HepG2 (cell line): Measurements from ENCODE around the gene TMEM80. TPM values are rescaled to one million over a fixed set of nuclear protein-coding genes. Genes with fewer than 3 reads are reported as not detected.

Source experiments
- CEBPG ChIP-seq: IDR thresholded peaks from 2 replicates; pipeline ENCODE4 v1.6.1; 2016
- DMTF1 ChIP-seq: sonication (generic); formaldehyde crosslinking; IDR thresholded peaks from 2 replicates; pipeline ENCODE4 v1.4.0; 2020; ENCODE audit warnings: mild to moderate bottlenecking, missing genetic modification reagents
- IRF1 ChIP-seq: sonication (generic); formaldehyde crosslinking; IDR thresholded peaks from 2 replicates; pipeline ENCODE4 v1.4.0; 2020; ENCODE audit warnings: low read depth, mild to moderate bottlenecking, missing genetic modification reagents
- PCBP1 ChIP-seq: fragments of 200-400 bp; formaldehyde crosslinking; IDR thresholded peaks from 2 replicates; pipeline ENCODE4 v1.6.1; 2017; ENCODE audit warnings: mild to moderate bottlenecking, low read depth, low read length, borderline replicate concordance
- SNAPC2 ChIP-seq: sonication (generic); formaldehyde crosslinking; IDR thresholded peaks from 2 replicates; pipeline ENCODE4 v1.8.1; 2022; ENCODE audit warnings: mild to moderate bottlenecking, missing genetic modification reagents
- ZFP36L1 ChIP-seq: sonication (generic); formaldehyde crosslinking; IDR thresholded peaks from 2 replicates; pipeline ENCODE4 v1.8.0; 2022; ENCODE audit warnings: mild to moderate bottlenecking, missing genetic modification reagents, moderate library complexity
- ZSCAN20 ChIP-seq: sonication (generic); formaldehyde crosslinking; IDR thresholded peaks from 2 replicates; pipeline ENCODE4 v1.4.0; 2020; ENCODE audit warnings: missing genetic modification reagents, mild to moderate bottlenecking, borderline replicate concordance
- polyA plus RNA-seq, 8 experiments: library from polyadenylated mRNA; depleted of rRNA in 3 of 8; stranded (reverse) in 7 of 8; unstranded in 1 of 8; fragments of >200 nt; fragmentation: Illumina TruSeq in 4 of 8; extraction: Trizol in 4 of 8; gene quantifications; 2 replicates each; pipeline versions ENCODE4 v1.2.1 to v1.2.3, GENCODE V29; 2011 to 2016; ENCODE audit warnings: low read depth in 4 of 8, missing spikeins in 1 of 8, mixed read lengths in 1 of 8; ENCODE audit not compliant: insufficient read depth in 1 of 8
- total RNA-seq, 5 experiments: library from RNA; depleted of rRNA; stranded (reverse); fragments of >200 nt; fragmentation: Illumina TruSeq; extraction: Trizol; gene quantifications; 2 replicates each; pipeline ENCODE4 v1.2.3, GENCODE V29; 2016; ENCODE audit warnings: low read depth in 1 of 5
- TF ChIP-seq, protein P1 (sequence below): sonication (generic); formaldehyde crosslinking; IDR thresholded peaks from 2 replicates; pipeline ENCODE4 v1.5.0; 2020; ENCODE audit warnings: missing genetic modification reagents
- TF ChIP-seq, protein P2 (sequence below): sonication (generic); formaldehyde crosslinking; IDR thresholded peaks from 2 replicates; pipeline ENCODE4 v1.8.1; 2023; ENCODE audit warnings: mild to moderate bottlenecking, missing genetic modification reagents, borderline replicate concordance
- TF ChIP-seq, protein P3 (sequence below): sonication (generic); formaldehyde crosslinking; IDR thresholded peaks from 2 replicates; pipeline ENCODE4 v1.9.0; 2021; ENCODE audit warnings: mild to moderate bottlenecking, missing genetic modification reagents

Gene TMEM80
- total and polyA plus RNA-seq, 2 of the 13 experiments (the other 11 are each of a cell fraction or from before 2014, with no cell fraction given): 5.6 to 17.1 TPM

DNA sequence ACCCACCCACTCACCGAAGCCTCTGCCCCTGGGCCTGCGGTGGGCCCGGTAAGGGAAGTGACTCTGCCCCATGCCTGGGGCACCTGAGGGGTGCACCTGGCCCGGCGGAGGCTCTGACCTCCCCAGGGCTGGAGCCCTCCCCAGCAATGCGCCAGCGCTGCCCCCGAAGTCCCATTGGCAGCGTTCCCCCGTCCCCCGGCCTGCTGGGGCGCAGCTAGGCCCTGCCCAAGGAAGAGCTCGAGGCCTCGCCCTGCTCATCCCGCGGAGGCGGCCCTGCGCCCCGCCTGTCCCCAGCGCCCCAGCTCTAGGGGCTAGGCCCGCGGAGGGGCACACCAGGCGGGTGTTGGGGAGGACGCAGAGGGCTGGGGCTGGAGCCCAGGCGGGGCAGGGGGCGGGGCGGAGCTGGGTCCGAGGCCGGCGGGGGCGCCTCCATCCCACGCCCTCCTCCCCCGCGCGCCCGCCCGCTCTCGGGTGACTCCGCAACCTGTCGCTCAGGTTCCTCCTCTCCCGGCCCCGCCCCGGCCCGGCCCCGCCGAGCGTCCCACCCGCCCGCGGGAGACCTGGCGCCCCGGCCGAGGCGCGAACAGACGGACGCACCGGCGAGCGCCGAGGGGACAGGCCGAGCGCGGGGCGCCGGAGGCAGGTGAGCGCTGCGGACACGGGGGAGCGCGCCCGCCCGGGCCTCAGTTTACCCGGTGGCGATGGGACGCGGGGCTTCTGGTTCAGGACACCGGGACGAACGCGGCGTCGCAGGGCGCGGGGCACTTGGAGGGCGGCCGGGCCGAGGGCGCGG, 10.2 kb downstream of the TMEM80 start, which contains the start of gene EPS8L2 (continued):
- TF ChIP-seq, protein P1, sequence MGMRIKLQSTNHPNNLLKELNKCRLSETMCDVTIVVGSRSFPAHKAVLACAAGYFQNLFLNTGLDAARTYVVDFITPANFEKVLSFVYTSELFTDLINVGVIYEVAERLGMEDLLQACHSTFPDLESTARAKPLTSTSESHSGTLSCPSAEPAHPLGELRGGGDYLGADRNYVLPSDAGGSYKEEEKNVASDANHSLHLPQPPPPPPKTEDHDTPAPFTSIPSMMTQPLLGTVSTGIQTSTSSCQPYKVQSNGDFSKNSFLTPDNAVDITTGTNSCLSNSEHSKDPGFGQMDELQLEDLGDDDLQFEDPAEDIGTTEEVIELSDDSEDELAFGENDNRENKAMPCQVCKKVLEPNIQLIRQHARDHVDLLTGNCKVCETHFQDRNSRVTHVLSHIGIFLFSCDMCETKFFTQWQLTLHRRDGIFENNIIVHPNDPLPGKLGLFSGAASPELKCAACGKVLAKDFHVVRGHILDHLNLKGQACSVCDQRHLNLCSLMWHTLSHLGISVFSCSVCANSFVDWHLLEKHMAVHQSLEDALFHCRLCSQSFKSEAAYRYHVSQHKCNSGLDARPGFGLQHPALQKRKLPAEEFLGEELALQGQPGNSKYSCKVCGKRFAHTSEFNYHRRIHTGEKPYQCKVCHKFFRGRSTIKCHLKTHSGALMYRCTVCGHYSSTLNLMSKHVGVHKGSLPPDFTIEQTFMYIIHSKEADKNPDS (CRISPR knock-in tag): no peak
- TF ChIP-seq, protein P2, sequence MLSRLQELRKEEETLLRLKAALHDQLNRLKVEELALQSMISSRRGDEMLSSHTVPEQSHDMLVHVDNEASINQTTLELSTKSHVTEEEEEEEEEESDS (CRISPR knock-in tag): no peak
- no peak for TF ChIP-seq ZFP36L1
- no peak for TF ChIP-seq PCBP1
- TF ChIP-seq IRF1: no peak
- no peak for TF ChIP-seq DMTF1 (CRISPR knock-in tag)
- 0 out of 2 replicates have a peak, but pooled peaks have one; percentile 2 for TF ChIP-seq SNAPC2 (CRISPR knock-in tag)
- 0 out of 2 replicates have a peak, but pooled peaks have one; percentile 25 for TF ChIP-seq ZSCAN20 (CRISPR knock-in tag)
- TF ChIP-seq, protein P3, sequence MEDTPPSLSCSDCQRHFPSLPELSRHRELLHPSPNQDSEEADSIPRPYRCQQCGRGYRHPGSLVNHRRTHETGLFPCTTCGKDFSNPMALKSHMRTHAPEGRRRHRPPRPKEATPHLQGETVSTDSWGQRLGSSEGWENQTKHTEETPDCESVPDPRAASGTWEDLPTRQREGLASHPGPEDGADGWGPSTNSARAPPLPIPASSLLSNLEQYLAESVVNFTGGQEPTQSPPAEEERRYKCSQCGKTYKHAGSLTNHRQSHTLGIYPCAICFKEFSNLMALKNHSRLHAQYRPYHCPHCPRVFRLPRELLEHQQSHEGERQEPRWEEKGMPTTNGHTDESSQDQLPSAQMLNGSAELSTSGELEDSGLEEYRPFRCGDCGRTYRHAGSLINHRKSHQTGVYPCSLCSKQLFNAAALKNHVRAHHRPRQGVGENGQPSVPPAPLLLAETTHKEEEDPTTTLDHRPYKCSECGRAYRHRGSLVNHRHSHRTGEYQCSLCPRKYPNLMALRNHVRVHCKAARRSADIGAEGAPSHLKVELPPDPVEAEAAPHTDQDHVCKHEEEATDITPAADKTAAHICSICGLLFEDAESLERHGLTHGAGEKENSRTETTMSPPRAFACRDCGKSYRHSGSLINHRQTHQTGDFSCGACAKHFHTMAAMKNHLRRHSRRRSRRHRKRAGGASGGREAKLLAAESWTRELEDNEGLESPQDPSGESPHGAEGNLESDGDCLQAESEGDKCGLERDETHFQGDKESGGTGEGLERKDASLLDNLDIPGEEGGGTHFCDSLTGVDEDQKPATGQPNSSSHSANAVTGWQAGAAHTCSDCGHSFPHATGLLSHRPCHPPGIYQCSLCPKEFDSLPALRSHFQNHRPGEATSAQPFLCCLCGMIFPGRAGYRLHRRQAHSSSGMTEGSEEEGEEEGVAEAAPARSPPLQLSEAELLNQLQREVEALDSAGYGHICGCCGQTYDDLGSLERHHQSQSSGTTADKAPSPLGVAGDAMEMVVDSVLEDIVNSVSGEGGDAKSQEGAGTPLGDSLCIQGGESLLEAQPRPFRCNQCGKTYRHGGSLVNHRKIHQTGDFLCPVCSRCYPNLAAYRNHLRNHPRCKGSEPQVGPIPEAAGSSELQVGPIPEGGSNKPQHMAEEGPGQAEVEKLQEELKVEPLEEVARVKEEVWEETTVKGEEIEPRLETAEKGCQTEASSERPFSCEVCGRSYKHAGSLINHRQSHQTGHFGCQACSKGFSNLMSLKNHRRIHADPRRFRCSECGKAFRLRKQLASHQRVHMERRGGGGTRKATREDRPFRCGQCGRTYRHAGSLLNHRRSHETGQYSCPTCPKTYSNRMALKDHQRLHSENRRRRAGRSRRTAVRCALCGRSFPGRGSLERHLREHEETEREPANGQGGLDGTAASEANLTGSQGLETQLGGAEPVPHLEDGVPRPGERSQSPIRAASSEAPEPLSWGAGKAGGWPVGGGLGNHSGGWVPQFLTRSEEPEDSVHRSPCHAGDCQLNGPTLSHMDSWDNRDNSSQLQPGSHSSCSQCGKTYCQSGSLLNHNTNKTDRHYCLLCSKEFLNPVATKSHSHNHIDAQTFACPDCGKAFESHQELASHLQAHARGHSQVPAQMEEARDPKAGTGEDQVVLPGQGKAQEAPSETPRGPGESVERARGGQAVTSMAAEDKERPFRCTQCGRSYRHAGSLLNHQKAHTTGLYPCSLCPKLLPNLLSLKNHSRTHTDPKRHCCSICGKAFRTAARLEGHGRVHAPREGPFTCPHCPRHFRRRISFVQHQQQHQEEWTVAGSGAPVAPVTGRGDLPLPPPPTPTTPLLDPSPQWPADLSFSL (CRISPR knock-in tag): no peak
- TF ChIP-seq CEBPG (CRISPR knock-in tag): no peak
